ENCODE results near the gene MMP1.

- TF ChIP-seq CTCF (IDR thresholded peaks at IDR 0.05) (no peak), ZFX (IDR thresholded peaks at IDR 0.05; ENCODE audit: borderline replicate concordance) (no peak)
Observed at GRCh38 chr11:102799681-102800340, 1.9 kb upstream of the MMP1 start.
